ENCODE measurements around the gene PRL. TPM values are rescaled to one million over a fixed set of nuclear protein-coding genes. Genes with fewer than 3 reads are reported as not detected.

The PRL gene
- total RNA-seq, 1 experiment from 2014 or later = not detected

DNA sequence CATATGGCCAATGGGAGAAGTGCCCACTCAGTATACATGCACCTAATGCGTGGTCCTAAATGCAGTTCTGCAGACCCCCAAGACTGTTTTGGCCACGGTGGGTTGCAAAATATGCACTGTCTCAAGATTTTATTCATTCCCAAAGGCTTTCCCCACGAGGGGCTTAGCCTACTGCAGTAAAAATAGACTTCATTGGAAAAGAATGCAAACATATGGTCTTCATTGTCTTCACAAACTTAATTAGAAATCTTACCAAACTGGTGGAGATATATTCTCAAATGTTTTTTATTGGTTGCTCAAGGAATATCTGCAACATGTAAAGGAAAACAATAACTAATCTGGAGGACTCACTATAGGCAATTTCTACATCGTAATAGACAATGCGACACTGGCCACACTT, 31.6 kb upstream of the PRL start:
- Histone ChIP-seq H4K91ac (ENCODE audit: insufficient read length, low read depth, low read length) (no peak overlapping the region), H4K8ac (replicated peaks; ENCODE audit: insufficient read length, low read depth, low read length) (no peak overlapping the region)
- WGBS (ENCODE audit: extremely low coverage, insufficient read length, low lambda C conversion rate) = no CpG with 5 or more reads among the region's 5 CpGs

More for the DNA sequence above, 31.6 kb upstream of the PRL start:
- no peak overlapping the region for H2BK12ac ChIP-seq (ENCODE audit: insufficient read length, low read depth, low read length)
- H4K5ac ChIP-seq (ENCODE audit: insufficient read length, low read depth, low read length) = no peak overlapping the region
- no peak overlapping the region for H3T11ph ChIP-seq (ENCODE audit: low read length)
- TF ChIP-seq, protein P1, sequence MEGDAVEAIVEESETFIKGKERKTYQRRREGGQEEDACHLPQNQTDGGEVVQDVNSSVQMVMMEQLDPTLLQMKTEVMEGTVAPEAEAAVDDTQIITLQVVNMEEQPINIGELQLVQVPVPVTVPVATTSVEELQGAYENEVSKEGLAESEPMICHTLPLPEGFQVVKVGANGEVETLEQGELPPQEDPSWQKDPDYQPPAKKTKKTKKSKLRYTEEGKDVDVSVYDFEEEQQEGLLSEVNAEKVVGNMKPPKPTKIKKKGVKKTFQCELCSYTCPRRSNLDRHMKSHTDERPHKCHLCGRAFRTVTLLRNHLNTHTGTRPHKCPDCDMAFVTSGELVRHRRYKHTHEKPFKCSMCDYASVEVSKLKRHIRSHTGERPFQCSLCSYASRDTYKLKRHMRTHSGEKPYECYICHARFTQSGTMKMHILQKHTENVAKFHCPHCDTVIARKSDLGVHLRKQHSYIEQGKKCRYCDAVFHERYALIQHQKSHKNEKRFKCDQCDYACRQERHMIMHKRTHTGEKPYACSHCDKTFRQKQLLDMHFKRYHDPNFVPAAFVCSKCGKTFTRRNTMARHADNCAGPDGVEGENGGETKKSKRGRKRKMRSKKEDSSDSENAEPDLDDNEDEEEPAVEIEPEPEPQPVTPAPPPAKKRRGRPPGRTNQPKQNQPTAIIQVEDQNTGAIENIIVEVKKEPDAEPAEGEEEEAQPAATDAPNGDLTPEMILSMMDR (conservative IDR thresholded peaks at IDR 0.05) = no peak
- no peaks in the 10 kb centered on the region for H3K79me1 ChIP-seq (ENCODE audit: insufficient read depth, low read depth, low read length, poor library complexity, severe bottlenecking)
- Mint-ChIP-seq H3K4me1 (peaks cover 10% of the 10 kb centered on the region in 2 experiments), H3K4me3 (no peak overlapping the region), H3K27ac (no peak overlapping the region), H3K9me3 (no peaks in the 10 kb centered on the region), H3K36me3 (ENCODE audit: insufficient read depth in 1 of 3, low read depth in 3 of 3) (no peaks in the 10 kb centered on the region; a peak in 1 of 7 replicates), H3K27me3 (ENCODE audit: low read depth) (no peaks in the 10 kb centered on the region)
- no peak overlapping the region for H3K56ac ChIP-seq (ENCODE audit: insufficient read length, low read depth, low read length)
- H3K18ac ChIP-seq (ENCODE audit: insufficient read length, low read depth, low read length) = no peak overlapping the region
- DNase-seq = no peak
- no peak overlapping the region for H2AK5ac ChIP-seq (ENCODE audit: insufficient read length, low read length)
- H3K14ac ChIP-seq (ENCODE audit: insufficient read depth, low read length) = no peak overlapping the region
- no peaks in the 10 kb centered on the region for H3K79me2 ChIP-seq (ENCODE audit: insufficient read depth, low read length)
- H3K9ac ChIP-seq (ENCODE audit: extremely low read depth, insufficient read length, low read length) = no peak overlapping the region
- H3K4me1 ChIP-seq (ENCODE audit: insufficient read depth, low read length) = peaks cover 2% of the 10 kb centered on the region; the same call in 1 of the 2 replicates
- H2AFZ ChIP-seq (ENCODE audit: low read length) = no peak overlapping the region
- no peak overlapping the region for H2BK5ac ChIP-seq (ENCODE audit: insufficient read length, low read length)
- H3K4ac ChIP-seq (ENCODE audit: low read depth, low read length) = no peak overlapping the region
- H3K27me3 ChIP-seq (ENCODE audit: insufficient read depth, low read length) = no peaks in the 10 kb centered on the region
- no peak overlapping the region for H3K4me2 ChIP-seq (ENCODE audit: insufficient read depth, insufficient read length, low read length)
- no peak overlapping the region for H3K23ac ChIP-seq (ENCODE audit: insufficient read length, low read depth, low read length)
- H4K20me1 ChIP-seq (ENCODE audit: control insufficient read depth, insufficient read depth, insufficient read length) = no peaks in the 10 kb centered on the region
- no peak overlapping the region for H2BK120ac ChIP-seq (ENCODE audit: low read depth, low read length, poor library complexity, severe bottlenecking)
- no peak overlapping the region for H2BK15ac ChIP-seq (ENCODE audit: low read depth, low read length)
- no peak overlapping the region for H3K27ac ChIP-seq (ENCODE audit: insufficient read length, low read depth, low read length)
- no peak overlapping the region for H2BK20ac ChIP-seq (ENCODE audit: low read depth, low read length, poor library complexity, severe bottlenecking)
- H3K23me2 ChIP-seq (ENCODE audit: insufficient read length, low read depth, low read length, poor library complexity, severe bottlenecking) = no peaks in the 10 kb centered on the region
- no peaks in the 10 kb centered on the region for H3K9me3 ChIP-seq (ENCODE audit: control insufficient read depth, low read depth, low read length)

All from H9 (cell line).